ENCODE data around the gene ITGBL1.

- TF ChIP-seq, protein P1, sequence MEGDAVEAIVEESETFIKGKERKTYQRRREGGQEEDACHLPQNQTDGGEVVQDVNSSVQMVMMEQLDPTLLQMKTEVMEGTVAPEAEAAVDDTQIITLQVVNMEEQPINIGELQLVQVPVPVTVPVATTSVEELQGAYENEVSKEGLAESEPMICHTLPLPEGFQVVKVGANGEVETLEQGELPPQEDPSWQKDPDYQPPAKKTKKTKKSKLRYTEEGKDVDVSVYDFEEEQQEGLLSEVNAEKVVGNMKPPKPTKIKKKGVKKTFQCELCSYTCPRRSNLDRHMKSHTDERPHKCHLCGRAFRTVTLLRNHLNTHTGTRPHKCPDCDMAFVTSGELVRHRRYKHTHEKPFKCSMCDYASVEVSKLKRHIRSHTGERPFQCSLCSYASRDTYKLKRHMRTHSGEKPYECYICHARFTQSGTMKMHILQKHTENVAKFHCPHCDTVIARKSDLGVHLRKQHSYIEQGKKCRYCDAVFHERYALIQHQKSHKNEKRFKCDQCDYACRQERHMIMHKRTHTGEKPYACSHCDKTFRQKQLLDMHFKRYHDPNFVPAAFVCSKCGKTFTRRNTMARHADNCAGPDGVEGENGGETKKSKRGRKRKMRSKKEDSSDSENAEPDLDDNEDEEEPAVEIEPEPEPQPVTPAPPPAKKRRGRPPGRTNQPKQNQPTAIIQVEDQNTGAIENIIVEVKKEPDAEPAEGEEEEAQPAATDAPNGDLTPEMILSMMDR (conservative IDR thresholded peaks at IDR 0.05; ENCODE audit: low read length) = peak; percentile 71
- TF ChIP-seq EZH2phosphoT487 (IDR thresholded peaks at IDR 0.05; ENCODE audit: borderline replicate concordance, low read depth, low read length) = no peak
These were observed 62.3 kb downstream of the ITGBL1 start for GRCh38 chr13:101514695-101515275.
